Naive thymus-derived CD8-positive, alpha-beta T cell (primary cell): ENCODE data around the gene ZRANB1. TPM values are rescaled to one million over a fixed set of nuclear protein-coding genes. Genes with fewer than 3 reads are reported as not detected.

Experiments used
- ATAC-seq, 2 donors: fragments of 150-1000 bp; cut with Tn5 transposase in 1 of 2; sonication (Bioruptor Pico), chemical (Tn5 transposase) in 1 of 2; 1 replicate in 1 of 2; 2 replicates in 1 of 2; pipeline ENCODE4 v1.10.0; 2021; ENCODE audit warnings: mild to moderate bottlenecking in 2 of 2, moderate library complexity in 2 of 2
- POLR2A ChIA-PET: fragments of 350-600 bp; sonication (Branson Sonifier 250); formaldehyde crosslinking; loops from one replicate; lab custom pipeline; 2021; ENCODE audit warnings: antibody characterized with exemption; lab: Charles Lee
- DNase-seq, 10 donors: peaks; one replicate each; pipeline versions ENCODE4 v3.0.0 to v3.0.0-alpha.2; 2020 to 2022
- H3K27ac Mint-ChIP-seq, 10 donors: one replicate each; pipeline ENCODE4 v1.8.0; 2020 to 2022; ENCODE audit warnings: mild to moderate bottlenecking in 10 of 10, mixed read lengths in 10 of 10, moderate library complexity in 4 of 10, inconsistent platforms in 1 of 10
- H3K27me3 Mint-ChIP-seq, 5 donors: one replicate each; pipeline ENCODE4 v1.8.0; 2021 to 2022; ENCODE audit warnings: mixed read lengths in 5 of 5
- H3K36me3 Mint-ChIP-seq, 3 donors: one replicate each; pipeline ENCODE4 v1.8.0; 2020 to 2022; ENCODE audit warnings: mixed read lengths in 3 of 3, mild to moderate bottlenecking in 2 of 3, inconsistent platforms in 1 of 3
- H3K4me1 Mint-ChIP-seq, 4 donors: one replicate each; pipeline ENCODE4 v1.8.0; 2021 to 2022; ENCODE audit warnings: mixed read lengths in 4 of 4
- H3K4me3 Mint-ChIP-seq, 10 donors: one replicate each; pipeline ENCODE4 v1.8.0; 2020 to 2022; ENCODE audit warnings: mild to moderate bottlenecking in 10 of 10, mixed read lengths in 10 of 10, moderate library complexity in 6 of 10, inconsistent platforms in 1 of 10
- H3K9me3 Mint-ChIP-seq, 9 donors: one replicate each; pipeline ENCODE4 v1.8.0; 2020 to 2022; ENCODE audit warnings: mixed read lengths in 9 of 9, mild to moderate bottlenecking in 3 of 9, inconsistent platforms in 1 of 9, moderate library complexity in 1 of 9
- polyA plus RNA-seq, 3 donors: library from polyadenylated mRNA; unstranded; fragments of 300-500 nt; fragmentation: Illumina TruSeq; gene quantifications; one replicate each; pipeline ENCODE4 v1.2.3, GENCODE V29; 2021
- total RNA-seq, 8 experiments: library from RNA in 2 of 8; stranded (reverse) in 2 of 8; gene quantifications; one replicate each; pipeline ENCODE4 v1.2.3 and lab custom pipeline; 2021 to 2026

The ZRANB1 gene
- total and polyA plus RNA-seq, 5 experiments from 2014 or later: 7.0 to 25.0 (median 11.7) TPM

DNA sequence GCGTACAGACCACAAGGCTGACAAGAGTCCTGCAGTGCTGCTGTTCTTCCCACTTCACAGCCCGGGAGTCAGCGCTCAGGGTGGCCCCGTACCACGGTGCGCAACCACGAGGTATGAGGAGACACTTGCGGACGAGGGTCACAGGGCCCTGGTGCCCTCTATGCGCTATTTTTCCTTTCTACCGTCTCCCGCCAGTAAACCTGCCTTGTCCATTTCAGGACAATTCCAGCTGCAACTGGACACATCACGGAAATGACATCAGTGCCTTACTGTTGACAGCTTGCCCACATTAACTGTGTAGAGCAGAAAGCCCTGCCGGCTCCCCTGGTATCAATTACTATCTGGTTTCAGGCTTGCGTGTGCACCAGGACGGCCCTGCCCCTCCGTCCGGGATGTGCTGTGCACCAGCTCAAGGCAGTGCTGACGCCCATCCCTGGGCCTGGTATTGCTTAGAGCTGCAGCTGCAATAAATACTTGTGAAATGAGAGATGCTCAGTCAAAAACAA lies 65.1 kb downstream of the ZRANB1 start:
- Mint-ChIP-seq H3K9me3 (no peaks in the 10 kb centered on the region), H3K4me3 (no peak overlapping the region), H3K4me1 (no peaks in the 10 kb centered on the region), H3K27ac (no peak overlapping the region), H3K27me3 (peaks cover 0 to 3% (median 0%) of the 10 kb centered on the region in 5 donors), H3K36me3 (no peaks in the 10 kb centered on the region)
- ATAC-seq: no peak
- POLR2A ChIA-PET: no interaction called here
- DNase-seq: no peak

DNA sequence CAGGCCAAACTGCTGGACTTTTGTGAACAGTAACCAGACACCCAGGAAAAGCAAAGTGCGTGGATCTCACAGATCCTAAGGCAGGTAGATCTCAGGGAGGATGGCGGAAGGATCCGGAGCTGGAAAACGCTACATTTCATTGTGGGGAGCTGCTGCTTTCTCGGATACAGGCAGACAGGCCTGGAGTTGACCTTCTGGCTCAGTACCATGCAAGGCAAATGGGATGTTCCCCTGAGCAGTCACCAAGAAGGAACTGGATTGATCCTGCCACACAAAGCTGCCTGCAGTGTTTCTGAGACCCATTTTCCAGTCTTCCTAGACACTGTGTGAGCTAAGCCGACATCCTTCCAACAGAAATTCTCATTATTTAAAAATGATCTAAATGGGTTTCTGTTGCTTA lies 65.5 kb downstream of the ZRANB1 start:
- Mint-ChIP-seq H3K27ac (no peak overlapping the region), H3K4me3 (no peak overlapping the region), H3K9me3 (no peaks in the 10 kb centered on the region), H3K27me3 (peaks cover 0 to 3% (median 0%) of the 10 kb centered on the region in 5 donors), H3K4me1 (no peaks in the 10 kb centered on the region), H3K36me3 (no peaks in the 10 kb centered on the region)
- ATAC-seq: no peak
- POLR2A ChIA-PET: no interaction called here
- no peak for DNase-seq

DNA sequence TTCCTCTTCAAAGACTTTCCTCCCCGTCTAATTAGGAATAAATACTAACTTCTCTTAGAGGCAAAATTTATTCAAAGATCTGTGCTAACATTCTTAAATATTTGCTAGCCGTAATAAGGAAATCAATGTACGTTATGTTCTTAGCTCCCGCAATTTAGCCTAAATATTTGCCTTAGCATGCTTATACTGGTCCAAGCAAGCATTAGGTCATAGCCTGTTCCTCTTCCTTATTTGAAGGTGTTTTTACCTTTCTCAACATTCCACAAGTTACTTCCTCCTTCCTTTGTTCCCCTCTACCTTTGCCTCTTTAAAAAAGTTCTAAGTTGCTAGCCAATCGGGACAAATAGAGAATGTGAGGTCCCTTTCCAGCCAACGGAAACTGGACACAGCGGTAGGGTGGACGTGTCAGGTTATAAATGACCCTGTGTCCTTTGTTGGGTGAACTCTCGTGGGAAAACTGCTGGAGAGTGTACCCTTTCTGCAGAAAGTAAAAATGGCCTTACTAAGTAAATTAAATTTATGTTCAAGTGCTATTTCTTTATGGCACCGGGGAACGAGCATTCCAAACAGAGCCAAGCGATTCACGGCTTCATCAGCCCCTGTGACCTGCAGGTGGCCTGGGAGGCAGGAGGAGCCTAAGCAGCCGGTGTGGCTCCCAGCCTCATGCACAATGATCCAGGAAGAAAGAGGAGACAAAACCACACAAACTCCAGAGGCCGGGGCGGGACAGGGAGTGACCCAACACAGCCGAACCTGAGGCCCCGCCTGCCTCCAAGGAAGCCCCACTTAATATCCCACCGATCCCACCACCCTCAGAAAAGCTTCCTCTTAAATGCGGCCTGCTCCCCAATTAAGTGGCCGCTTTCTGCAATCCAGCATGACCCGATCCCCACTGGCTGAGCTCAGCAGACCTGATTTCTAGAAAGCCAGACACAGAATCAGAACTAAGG lies 67.0 kb downstream of the ZRANB1 start:
- H3K4me1 Mint-ChIP-seq: peaks cover 0 to 2% (median 0%) of the 10 kb centered on the region in 4 donors
- POLR2A ChIA-PET: no interaction called here
- H3K9me3 Mint-ChIP-seq: no peaks in the 10 kb centered on the region
- H3K27ac Mint-ChIP-seq: no peak overlapping the region
- ATAC-seq (no peak), DNase-seq (peak in 1 of 10 donors; percentile 22)
- H3K36me3 Mint-ChIP-seq: no peaks in the 10 kb centered on the region
- H3K4me3 Mint-ChIP-seq: no peak overlapping the region
- peaks cover 0 to 5% (median 0%) of the 10 kb centered on the region in 5 donors for H3K27me3 Mint-ChIP-seq

DNA sequence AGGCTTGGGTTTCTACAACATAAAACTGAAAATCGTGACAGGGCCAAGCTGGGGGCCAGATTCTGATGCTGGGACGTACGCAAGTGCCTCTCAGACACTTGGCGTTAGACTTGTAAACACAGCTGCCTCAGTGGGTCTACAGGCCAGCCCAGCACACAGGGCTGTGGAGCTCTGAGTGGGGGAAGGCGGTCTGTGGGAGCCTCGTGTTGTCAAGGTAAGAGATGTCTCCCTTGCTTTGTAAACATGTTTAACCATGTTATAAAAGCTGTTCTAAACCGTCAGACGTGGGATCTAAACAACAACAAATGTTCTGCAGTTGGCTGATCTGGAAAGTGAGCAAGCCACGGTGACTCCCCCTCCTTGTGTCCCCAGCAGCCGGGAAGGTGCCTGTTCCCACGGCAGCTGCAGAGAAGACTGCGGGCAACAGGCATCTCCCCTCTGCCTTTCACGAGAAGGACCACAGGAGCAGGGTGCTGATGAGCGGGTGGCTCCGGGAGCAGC lies 67.8 kb downstream of the ZRANB1 start:
- Mint-ChIP-seq H3K36me3 (no peaks in the 10 kb centered on the region), H3K4me3 (no peak overlapping the region), H3K27me3 (peaks cover 0 to 8% (median 0%) of the 10 kb centered on the region in 5 donors), H3K27ac (no peak overlapping the region), H3K9me3 (no peaks in the 10 kb centered on the region), H3K4me1 (peaks cover 0 to 3% (median 0%) of the 10 kb centered on the region in 4 donors)
- no peak for DNase-seq
- no peak for ATAC-seq
- POLR2A ChIA-PET: no interaction called here

DNA sequence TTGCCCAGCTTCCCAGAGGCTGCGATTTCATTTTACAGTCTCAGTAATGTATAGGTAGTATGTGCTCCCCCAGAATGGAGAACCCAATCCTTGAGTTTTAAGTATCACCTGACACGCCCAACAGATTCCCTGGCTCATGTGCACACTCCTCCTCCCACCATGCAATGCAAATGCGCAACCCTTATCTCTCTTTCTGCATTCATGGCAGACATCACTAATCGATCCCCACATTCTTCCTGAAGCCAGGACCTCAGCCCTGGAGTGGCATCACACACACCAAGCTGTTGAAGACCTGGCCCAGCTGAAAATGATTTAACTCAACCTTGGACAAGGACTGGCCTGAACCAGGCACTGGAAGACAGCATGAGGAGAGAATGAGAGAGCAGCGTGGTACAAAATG lies 68.4 kb downstream of the ZRANB1 start:
- POLR2A ChIA-PET: no interaction called here
- Mint-ChIP-seq H3K9me3 (no peaks in the 10 kb centered on the region), H3K4me1 (peaks cover 0 to 6% (median 1%) of the 10 kb centered on the region in 4 donors), H3K36me3 (no peaks in the 10 kb centered on the region), H3K27me3 (peaks cover 0 to 8% (median 0%) of the 10 kb centered on the region in 5 donors), H3K27ac (no peak overlapping the region), H3K4me3 (no peak overlapping the region)
- no peak for DNase-seq
- ATAC-seq: no peak

DNA sequence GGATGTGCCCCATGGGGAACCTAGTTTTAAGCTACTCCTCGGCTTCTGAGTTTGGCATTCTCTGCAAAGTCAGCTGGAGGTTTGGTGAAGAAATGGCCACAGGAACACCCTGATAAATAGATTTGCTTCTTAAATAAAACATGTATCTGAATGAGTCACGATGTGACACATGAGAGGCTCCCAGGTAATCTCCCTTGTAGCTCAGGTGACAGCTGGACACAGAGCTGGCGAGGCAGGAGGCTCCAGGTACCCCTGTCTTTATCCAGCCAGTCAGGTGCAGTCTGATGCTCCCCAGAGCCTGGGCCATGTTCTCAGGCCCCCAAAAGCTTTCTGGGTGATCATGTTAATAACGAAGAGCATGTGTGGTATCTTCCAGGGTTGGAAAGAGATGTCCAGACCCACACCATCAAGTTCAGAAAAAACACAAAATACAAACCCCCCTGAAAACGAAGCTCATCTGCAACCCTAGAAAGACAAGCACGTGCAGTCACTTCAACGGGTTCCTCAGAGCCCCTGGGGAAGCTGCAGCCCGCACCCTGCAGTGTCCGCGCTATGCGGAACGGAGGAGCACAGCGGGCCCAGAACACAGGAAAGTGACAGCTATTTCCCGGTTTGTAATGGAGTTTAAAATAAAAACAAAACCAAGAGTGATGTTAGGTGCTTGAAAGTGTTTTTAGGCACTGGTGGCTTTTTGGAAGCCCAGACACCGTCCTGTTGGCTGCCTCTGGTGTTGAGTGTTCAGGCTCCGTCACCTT lies 69.4 kb downstream of the ZRANB1 start:
- Mint-ChIP-seq H3K27me3 (peaks cover 0 to 11% (median 0%) of the 10 kb centered on the region in 5 donors), H3K9me3 (no peaks in the 10 kb centered on the region), H3K4me3 (no peak overlapping the region), H3K27ac (no peak overlapping the region), H3K36me3 (no peaks in the 10 kb centered on the region), H3K4me1 (peaks cover 0 to 10% (median 2%) of the 10 kb centered on the region in 4 donors)
- DNase-seq: no peak
- POLR2A ChIA-PET: no interaction called here
- ATAC-seq: no peak

DNA sequence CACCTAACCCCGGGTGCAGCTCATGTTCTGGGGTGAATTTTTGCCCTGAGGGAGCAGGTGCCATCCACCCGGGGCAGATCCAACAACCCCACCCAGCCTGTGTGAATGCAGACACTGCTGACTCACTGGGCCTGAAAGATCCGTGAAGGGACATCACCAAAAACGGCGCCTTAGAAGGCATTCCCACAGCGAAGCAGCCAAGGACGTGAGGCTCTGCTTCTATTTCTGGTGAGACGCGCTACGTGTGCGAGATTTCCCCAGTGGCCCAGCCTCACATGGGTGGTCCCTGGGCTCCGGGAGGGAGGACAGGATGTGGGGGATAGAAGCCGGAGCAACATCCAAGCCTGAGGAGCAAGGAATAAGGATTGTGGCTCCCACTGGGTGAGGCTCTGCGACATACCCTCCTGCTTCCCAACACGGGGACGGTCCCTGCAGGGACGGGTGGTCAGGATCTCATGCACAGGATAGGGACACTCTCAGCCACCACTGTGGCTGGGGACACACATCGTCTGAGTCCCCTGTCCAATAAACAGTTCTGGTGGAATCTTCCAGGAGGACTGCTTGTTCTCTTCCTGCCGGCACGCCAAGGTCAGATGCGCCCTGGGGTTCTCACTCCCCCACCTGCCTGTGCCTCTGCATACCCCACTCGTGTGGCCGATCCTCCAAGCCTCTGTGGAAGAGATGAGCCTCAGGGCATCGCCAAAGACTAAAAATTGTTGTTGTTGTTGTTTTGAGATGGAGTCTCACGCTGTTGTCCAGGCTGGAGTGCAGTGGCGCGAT lies 70.2 kb downstream of the ZRANB1 start:
- Mint-ChIP-seq H3K36me3 (no peaks in the 10 kb centered on the region), H3K27ac (peak overlapping the region in 1 of 10 donors; percentile 5), H3K9me3 (no peaks in the 10 kb centered on the region), H3K27me3 (peaks cover 0 to 10% (median 0%) of the 10 kb centered on the region in 5 donors), H3K4me3 (no peak overlapping the region), H3K4me1 (peaks cover 0 to 10% (median 2%) of the 10 kb centered on the region in 4 donors)
- ATAC-seq (no peak), DNase-seq (no peak)
- POLR2A ChIA-PET: no interaction called here

DNA sequence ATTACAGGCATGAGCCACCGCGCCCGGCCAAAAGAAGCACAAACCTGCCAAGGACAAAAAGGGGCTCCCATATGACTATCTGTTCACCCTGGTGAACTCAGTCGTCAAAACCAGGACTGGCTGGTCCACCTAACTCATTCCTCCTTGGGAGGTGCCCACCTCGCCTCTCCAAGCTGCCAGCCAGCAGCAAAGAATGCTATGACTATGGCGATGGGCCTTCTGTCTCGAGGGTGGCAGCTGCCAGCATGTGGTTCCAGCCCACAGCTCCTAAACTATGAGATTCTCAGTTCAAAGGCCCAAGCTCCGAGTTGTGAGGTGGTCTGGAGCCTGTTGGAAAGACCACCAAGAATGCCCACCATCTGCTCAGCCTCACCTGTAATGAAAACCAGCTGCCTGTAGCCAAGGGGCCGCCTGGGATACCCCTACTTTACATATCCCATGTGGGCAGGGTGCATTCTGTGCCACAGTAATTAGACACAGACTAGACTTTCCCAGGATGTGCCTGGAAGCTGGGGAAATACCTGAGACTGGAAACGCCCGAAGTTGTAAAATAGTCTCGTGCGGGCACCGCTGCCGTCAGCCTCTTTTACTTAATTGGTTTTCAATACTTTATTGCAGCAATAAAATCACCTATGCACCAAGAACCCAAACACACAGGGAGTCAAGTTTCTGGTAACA lies 71.1 kb downstream of the ZRANB1 start:
- Mint-ChIP-seq H3K9me3 (no peaks in the 10 kb centered on the region), H3K27me3 (peaks cover 0 to 8% (median 0%) of the 10 kb centered on the region in 5 donors), H3K4me3 (no peak overlapping the region), H3K4me1 (peaks cover 0 to 10% (median 2%) of the 10 kb centered on the region in 4 donors), H3K36me3 (no peaks in the 10 kb centered on the region), H3K27ac (no peak overlapping the region)
- ATAC-seq: no peak
- POLR2A ChIA-PET: no interaction called here
- no peak for DNase-seq

DNA sequence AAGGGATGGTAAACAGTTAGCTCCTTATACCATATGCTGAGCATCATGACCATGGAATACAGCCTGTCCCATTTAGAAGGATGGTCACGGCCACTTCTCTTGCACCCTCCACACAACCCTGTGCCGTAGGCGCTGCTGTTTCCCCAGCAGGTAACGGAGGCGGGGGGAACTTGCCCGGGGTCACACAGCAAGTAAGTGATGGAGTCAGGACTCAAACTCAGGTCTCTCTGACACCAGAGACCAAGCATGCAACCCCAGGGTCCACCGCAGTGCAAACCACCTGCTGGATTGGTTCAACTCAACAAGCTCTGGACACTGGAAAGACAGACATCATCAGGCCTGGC lies 71.6 kb downstream of the ZRANB1 start:
- H3K27me3 Mint-ChIP-seq: peaks cover 0 to 8% (median 0%) of the 10 kb centered on the region in 5 donors
- ATAC-seq (no peak), DNase-seq (no peak)
- no peaks in the 10 kb centered on the region for H3K9me3 Mint-ChIP-seq
- no peaks in the 10 kb centered on the region for H3K36me3 Mint-ChIP-seq
- peaks cover 0 to 10% (median 2%) of the 10 kb centered on the region in 4 donors for H3K4me1 Mint-ChIP-seq
- no peak overlapping the region for H3K27ac Mint-ChIP-seq
- no peak overlapping the region for H3K4me3 Mint-ChIP-seq
- POLR2A ChIA-PET: no interaction called here

DNA sequence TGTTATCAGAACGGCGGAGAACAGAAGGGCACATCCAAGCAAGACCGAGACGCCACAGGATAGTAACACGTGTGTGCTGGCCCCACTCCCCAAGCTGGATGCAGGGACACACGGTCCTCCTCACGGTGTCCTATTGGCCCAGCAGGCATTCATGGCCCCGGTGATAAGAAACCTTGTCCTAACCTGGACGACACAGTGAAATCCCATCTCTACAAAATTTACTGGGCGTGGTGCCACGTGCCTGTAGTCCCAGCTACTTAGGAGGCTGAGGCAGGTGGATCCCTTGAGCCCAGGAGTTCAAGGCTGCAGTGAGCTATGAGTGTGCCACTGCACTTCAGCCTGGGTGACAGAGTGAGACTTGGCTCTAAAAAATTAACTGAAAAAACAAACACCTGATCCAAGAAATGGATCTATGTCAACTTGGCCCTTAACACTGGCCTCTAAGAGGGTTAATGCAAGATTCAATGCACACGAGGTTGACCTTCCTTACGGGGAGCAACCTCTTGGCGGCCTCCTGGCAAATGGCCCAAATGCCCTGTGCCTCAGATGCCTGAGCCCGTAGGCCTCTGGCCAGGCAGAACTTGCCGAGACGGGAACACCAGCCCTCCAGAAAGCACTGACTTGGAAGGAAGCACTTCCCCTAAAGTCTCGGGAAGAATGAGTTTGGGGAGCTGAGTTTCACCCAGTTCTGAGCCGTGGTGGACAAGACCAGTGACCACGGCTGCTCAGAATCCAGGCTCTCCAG lies 72.3 kb downstream of the ZRANB1 start:
- H3K9me3 Mint-ChIP-seq: peaks cover 0 to 1% (median 0%) of the 10 kb centered on the region in 9 donors
- POLR2A ChIA-PET: no interaction called here
- DNase-seq (no peak), ATAC-seq (no peak)
- H3K36me3 Mint-ChIP-seq: no peaks in the 10 kb centered on the region
- H3K4me3 Mint-ChIP-seq: no peak overlapping the region
- H3K27ac Mint-ChIP-seq: no peak overlapping the region
- H3K27me3 Mint-ChIP-seq: peaks cover 0 to 8% (median 0%) of the 10 kb centered on the region in 5 donors
- H3K4me1 Mint-ChIP-seq: peaks cover 0 to 12% (median 2%) of the 10 kb centered on the region in 4 donors

DNA sequence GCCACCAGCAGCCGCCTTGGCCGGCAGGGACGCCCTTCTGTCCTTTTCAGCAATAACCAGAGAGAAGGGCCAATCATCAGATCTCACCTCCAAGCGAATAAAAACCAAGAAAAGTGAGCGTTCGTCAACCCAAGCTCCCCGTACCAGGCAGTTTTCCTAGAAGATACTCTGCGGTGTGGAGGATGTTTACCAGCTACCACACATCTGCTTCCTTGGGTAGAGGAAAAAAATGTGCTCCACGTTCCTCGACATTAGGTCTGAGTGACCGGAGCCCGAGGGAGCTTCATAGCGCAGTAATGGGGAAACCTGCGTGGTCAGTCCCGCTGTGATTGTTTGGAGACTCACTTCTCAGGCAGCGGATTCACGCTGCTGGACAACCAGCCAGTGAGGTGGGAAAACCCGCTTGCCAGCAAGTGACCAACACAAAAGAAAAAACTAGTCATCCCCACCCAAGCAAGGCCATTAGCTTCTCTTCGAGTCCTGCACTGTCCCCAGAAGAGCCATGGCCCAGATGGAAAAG lies 73.0 kb downstream of the ZRANB1 start:
- POLR2A ChIA-PET: no interaction called here
- Mint-ChIP-seq H3K4me3 (no peak overlapping the region), H3K27ac (no peak overlapping the region), H3K9me3 (peaks cover 0 to 5% (median 0%) of the 10 kb centered on the region in 9 donors), H3K4me1 (peaks cover 0 to 16% (median 2%) of the 10 kb centered on the region in 4 donors), H3K27me3 (peaks cover 0 to 8% (median 0%) of the 10 kb centered on the region in 5 donors), H3K36me3 (peaks cover 0 to 1% (median 0%) of the 10 kb centered on the region in 3 donors)
- ATAC-seq: no peak
- no peak for DNase-seq
